GM23338 (cell line): ENCODE measurements around the gene TMEM52.

Experiments
- CREB1 ChIP-seq: fragments of 250-450 bp; sonication (Bioruptor Pico); IDR thresholded peaks from 2 replicates; pipeline ENCODE4 v1.5.0; 2020; ENCODE audit warnings: low read depth, mild to moderate bottlenecking, moderate library complexity
- CTCF ChIP-seq, 2 experiments: fragments of 200-600 bp in 1 of 2; sonication (generic) in 1 of 2; conservative IDR thresholded peaks; 2 replicates each; pipeline versions ENCODE4 v1.5.1 to v1.6.1; 2016 to 2017; ENCODE audit warnings: antibody characterized with exemption in 2 of 2, low read depth in 2 of 2, mild to moderate bottlenecking in 2 of 2, moderate library complexity in 1 of 2
- ETS1 ChIP-seq: IDR thresholded peaks from 2 replicates; pipeline ENCODE4 v1.6.1; 2016; ENCODE audit warnings: antibody characterized with exemption
- EZH2 ChIP-seq: fragments of 200-600 bp; sonication (generic); IDR thresholded peaks from one replicate; pipeline ENCODE4 v1.8.0; 2017; ENCODE audit warnings: antibody characterized with exemption, mild to moderate bottlenecking, low read depth; ENCODE audit not compliant: unreplicated experiment
- EZH2phosphoT487 ChIP-seq: fragments of 200-600 bp; sonication (generic); IDR thresholded peaks from one replicate; pipeline ENCODE4 v1.8.1; 2018; ENCODE audit warnings: antibody characterized with exemption; ENCODE audit not compliant: unreplicated experiment
- JUNB ChIP-seq: IDR thresholded peaks from one replicate; pipeline ENCODE4 v1.6.1; 2016; ENCODE audit warnings: antibody characterized with exemption; ENCODE audit not compliant: unreplicated experiment
- NANOG ChIP-seq: IDR thresholded peaks from 2 replicates; pipeline ENCODE4 v1.6.1; 2016; ENCODE audit warnings: antibody characterized with exemption, borderline replicate concordance
- POLR2AphosphoS5 ChIP-seq: IDR thresholded peaks from 2 replicates; pipeline ENCODE4 v1.6.1; 2016; ENCODE audit warnings: antibody characterized with exemption, low read depth
- REST ChIP-seq: IDR thresholded peaks from one replicate; pipeline ENCODE4 v1.6.1; 2018; ENCODE audit warnings: antibody characterized with exemption; ENCODE audit not compliant: unreplicated experiment
- STAT1 ChIP-seq: IDR thresholded peaks from one replicate; pipeline ENCODE4 v1.6.1; 2016; ENCODE audit warnings: antibody characterized with exemption; ENCODE audit not compliant: unreplicated experiment
- ZNF114 ChIP-seq: fragments of 250-450 bp; sonication (Bioruptor Pico); IDR thresholded peaks from 2 replicates; pipeline ENCODE4 v1.5.0; 2020; ENCODE audit warnings: mild to moderate bottlenecking, moderate library complexity
- ZNF331 ChIP-seq: fragments of 250-450 bp; sonication (Bioruptor Pico); IDR thresholded peaks from 2 replicates; pipeline ENCODE4 v1.5.0; 2020; ENCODE audit warnings: low read depth, mild to moderate bottlenecking, moderate library complexity
- ZNF462 ChIP-seq: fragments of 250-450 bp; sonication (Bioruptor Pico); IDR thresholded peaks from 2 replicates; pipeline ENCODE4 v1.5.0; 2020; ENCODE audit warnings: mild to moderate bottlenecking, moderate library complexity

GRCh38 chr1:1945782-1946393, 26.8 kb upstream of the TMEM52 start:
- TF ChIP-seq CTCF (conservative IDR thresholded peaks at IDR 0.05; ENCODE audit: low read depth in 2 of 2) (no peak), EZH2phosphoT487 (no peak), REST (no peak), ZNF331 (CRISPR knock-in tag) (no peak), ETS1 (no peak), CREB1 (CRISPR knock-in tag) (no peak), EZH2 (no peak), POLR2AphosphoS5 (no peak), JUNB (no peak), STAT1 (no peak), ZNF114 (CRISPR knock-in tag) (no peak), NANOG (no peak), ZNF462 (CRISPR knock-in tag) (no peak)
